Endothelial cell of umbilical vein (primary cell): Measurements from ENCODE around the gene DISP1.

Source experiments
- EZH2 ChIP-seq: IDR thresholded peaks from 2 replicates; pipeline ENCODE4 v1.6.1; 2012; ENCODE audit warnings: borderline replicate concordance, low read depth, mild to moderate bottlenecking, moderate library complexity, low read length, inconsistent platforms; ENCODE audit not compliant: severe bottlenecking
- FOS ChIP-seq: IDR thresholded peaks from 2 replicates; pipeline ENCODE4 v1.6.1; 2011; ENCODE audit warnings: mild to moderate bottlenecking, low read length, moderate library complexity, borderline replicate concordance; ENCODE audit not compliant: insufficient read depth
- MYC ChIP-seq: IDR thresholded peaks from one replicate; pipeline ENCODE4 v1.6.1; 2011; ENCODE audit warnings: mild to moderate bottlenecking, low read depth, low read length
- POLR2A ChIP-seq: IDR thresholded peaks from 2 replicates; pipeline ENCODE4 v1.6.1; 2012; ENCODE audit warnings: low read depth, mild to moderate bottlenecking, control low read depth, low read length
- POLR2AphosphoS5 ChIP-seq: IDR thresholded peaks from 2 replicates; pipeline ENCODE4 v1.6.1; 2012; ENCODE audit warnings: low read depth, mild to moderate bottlenecking, control low read depth, low read length, moderate library complexity; ENCODE audit not compliant: insufficient read depth
- TF ChIP-seq, protein P1 (sequence below), 2 donors: IDR thresholded peaks; 1 replicate in 1 of 2; 2 replicates in 1 of 2; pipeline ENCODE4 v1.5.1; 2011; ENCODE audit warnings: low read length in 2 of 2, mild to moderate bottlenecking in 2 of 2, moderate library complexity in 2 of 2, control low read depth in 1 of 2, inconsistent platforms in 1 of 2, low read depth in 1 of 2; ENCODE audit not compliant: insufficient read depth in 1 of 2; ENCODE audit errors: extremely low read depth in 1 of 2

DNA sequence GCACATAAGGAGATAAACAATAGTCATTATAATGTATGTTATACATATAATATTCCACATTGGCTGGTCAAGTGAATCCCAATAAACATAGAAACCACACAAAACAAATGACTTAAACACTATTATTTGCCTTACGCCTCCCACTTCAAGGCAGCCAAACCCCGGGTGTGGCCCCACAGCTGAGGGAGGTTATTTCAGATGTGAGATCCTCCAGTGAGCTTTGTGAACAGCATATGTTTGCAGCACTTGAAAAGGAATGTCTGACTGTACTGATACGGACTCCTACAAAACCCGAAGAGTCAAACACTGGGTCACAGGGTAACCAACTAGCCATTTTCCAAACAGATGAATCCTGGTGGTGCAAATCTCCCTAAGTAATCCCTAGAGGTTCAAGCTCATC is 27.1 kb upstream of the DISP1 start:
- TF ChIP-seq, protein P1, sequence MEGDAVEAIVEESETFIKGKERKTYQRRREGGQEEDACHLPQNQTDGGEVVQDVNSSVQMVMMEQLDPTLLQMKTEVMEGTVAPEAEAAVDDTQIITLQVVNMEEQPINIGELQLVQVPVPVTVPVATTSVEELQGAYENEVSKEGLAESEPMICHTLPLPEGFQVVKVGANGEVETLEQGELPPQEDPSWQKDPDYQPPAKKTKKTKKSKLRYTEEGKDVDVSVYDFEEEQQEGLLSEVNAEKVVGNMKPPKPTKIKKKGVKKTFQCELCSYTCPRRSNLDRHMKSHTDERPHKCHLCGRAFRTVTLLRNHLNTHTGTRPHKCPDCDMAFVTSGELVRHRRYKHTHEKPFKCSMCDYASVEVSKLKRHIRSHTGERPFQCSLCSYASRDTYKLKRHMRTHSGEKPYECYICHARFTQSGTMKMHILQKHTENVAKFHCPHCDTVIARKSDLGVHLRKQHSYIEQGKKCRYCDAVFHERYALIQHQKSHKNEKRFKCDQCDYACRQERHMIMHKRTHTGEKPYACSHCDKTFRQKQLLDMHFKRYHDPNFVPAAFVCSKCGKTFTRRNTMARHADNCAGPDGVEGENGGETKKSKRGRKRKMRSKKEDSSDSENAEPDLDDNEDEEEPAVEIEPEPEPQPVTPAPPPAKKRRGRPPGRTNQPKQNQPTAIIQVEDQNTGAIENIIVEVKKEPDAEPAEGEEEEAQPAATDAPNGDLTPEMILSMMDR (IDR thresholded peaks at IDR 0.05; ENCODE audit: extremely low read depth in 1 of 2, insufficient read depth in 1 of 2, low read depth in 1 of 2, low read length in 2 of 2) = no peak
- TF ChIP-seq MYC = no peak
- TF ChIP-seq POLR2A = no peak
- no peak for TF ChIP-seq EZH2
- no peak for TF ChIP-seq POLR2AphosphoS5
- no peak for TF ChIP-seq FOS
